Epidermal melanocyte (primary cell): Measurements from ENCODE around the gene RRAD.
A peak's percentile ranks its signal among the peaks of the same experiment; 100 is the strongest.

Source experiments
- DNase-seq: peaks from one replicate; pipeline ENCODE4 v3.0.0; 2011; ENCODE audit warnings: low spot score; ENCODE audit not compliant: insufficient read length

The RRAD gene

DNA sequence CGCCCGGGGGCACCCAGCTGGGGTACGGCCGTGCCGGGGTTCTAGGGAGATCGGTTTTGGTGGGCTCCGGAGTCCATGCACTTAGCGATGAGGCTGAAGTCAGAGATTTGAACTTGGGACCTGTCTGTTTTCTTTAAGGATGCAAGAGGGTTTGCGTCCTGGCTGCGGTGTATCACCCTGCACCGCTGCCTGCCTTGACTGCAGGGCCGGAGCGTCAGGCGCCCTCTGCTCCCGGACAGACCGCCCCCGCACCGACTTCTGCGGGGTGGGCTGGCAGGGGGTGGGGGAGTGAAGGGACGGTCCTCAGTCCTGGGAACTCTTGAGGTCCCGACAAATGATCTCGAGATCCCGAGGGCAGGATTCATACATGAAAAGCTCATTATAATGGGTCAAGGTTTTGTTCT is 44.3 kb downstream of the RRAD start:
- DNase-seq: no peak

DNA sequence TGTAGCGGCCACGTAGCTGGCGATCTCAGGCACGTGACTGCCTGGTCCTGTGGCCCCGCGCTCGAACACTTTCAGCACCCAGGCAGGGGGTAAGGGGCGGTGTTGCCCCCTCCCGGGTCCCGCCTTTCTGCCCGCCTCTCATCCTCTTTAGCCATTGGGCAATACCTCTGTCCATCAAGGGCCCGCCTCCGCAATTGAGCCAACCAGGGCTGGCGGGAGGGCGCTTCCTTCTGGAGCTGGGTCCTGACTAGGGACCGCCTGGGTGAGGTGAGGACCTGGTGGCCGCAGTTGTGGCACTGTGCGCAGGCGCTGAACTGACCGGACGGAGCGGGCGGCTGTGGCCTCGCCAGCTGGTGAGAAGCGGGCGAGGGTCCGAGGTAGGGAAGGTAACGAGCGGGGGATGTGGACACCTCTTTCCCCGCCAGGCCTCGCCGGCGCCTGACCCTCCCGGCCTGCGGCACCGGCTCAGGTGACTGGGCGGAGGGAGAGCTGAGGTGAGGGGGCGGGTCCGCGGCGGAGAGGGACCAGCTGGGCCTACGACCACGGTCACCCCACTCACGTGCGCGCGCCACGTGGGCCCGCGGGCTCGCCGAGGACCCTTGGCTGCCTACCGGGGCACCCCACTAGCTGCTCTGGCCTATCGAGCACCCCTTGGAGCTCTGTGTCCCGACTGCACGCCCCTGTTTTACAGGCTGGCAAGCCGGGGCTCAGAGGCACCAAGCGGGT is 44.9 kb downstream of the RRAD start, which contains the start of gene PDP2:
TSS of gene PDP2 (plus strand) at position 228 of the 726 bp plus-strand sequence. CDS start 3,770 bp downstream, outside the sequence.
- DNase-seq: peak; percentile 63

DNA sequence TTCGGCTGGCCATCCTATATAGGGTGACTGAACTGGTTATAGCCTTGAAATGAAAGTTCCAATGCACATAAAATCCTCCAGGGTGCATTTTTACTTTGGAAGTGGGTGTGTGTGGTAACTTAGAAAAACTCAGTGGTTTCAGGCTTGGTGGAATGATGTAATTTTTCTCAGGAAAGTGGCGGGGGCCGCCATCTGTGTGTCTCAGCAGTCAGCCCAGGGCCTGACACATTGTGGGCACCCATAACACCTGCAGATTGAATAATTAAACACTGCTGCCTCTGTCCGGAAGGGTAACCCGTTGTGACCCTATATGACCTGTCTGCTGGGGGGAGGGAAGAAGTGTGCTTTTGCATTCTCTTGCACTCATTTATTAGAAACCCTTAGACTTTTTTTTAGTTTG is 47.3 kb downstream of the RRAD start:
- DNase-seq: no peak

DNA sequence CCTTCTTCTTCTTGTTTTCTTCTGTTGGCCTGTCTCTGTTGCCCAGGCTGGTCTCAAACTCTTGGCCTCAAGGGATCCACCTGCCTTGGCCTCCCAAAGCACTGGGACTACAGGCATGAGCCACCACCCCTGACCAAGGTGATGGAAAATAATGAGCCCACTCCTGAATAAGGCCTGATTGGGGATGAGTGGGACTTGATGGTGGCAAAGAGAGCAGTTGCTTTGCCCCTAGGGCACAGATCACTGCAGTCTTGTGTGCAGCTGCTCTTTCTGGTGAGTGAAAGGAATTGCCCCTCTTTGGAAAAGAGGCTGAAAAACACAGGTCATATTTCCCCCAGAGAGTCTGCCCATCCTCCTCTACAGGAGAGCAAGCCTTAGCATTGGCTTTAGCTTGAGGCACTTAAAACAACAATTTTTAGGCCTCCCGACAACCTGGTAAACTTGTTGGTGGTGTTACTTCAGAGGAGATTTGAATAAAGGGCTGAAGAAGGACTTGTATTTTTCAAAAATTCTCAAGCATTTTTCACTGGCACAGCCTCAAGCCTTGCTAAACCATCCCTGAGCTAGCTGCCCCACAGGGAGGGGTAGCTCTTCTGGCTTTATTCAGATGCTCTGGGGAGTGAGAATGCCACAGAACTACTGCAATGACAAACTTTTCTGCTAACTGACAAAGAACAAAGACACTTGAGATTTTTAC is 51.1 kb downstream of the RRAD start:
- no peak for DNase-seq

DNA sequence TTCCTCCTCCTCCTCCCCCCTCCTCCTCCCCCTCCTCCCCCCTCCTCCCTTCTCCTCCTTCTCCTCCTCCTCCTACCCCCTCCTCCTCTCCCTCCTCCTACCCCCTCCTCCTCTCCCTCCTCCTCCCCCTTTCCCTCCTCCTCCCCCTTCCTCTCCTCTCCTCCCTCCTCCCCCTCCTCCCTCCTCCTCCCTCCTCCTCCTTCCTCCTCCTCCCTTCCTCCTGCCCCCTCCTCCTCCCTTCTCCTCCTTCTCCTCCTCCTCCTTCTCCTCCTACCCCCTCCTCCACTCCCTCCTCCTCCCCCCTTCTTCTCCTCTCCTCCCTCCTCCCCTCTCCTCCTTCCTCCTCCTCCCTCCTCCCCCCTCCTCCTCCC is 51.7 kb downstream of the RRAD start:
- no peak for DNase-seq

DNA sequence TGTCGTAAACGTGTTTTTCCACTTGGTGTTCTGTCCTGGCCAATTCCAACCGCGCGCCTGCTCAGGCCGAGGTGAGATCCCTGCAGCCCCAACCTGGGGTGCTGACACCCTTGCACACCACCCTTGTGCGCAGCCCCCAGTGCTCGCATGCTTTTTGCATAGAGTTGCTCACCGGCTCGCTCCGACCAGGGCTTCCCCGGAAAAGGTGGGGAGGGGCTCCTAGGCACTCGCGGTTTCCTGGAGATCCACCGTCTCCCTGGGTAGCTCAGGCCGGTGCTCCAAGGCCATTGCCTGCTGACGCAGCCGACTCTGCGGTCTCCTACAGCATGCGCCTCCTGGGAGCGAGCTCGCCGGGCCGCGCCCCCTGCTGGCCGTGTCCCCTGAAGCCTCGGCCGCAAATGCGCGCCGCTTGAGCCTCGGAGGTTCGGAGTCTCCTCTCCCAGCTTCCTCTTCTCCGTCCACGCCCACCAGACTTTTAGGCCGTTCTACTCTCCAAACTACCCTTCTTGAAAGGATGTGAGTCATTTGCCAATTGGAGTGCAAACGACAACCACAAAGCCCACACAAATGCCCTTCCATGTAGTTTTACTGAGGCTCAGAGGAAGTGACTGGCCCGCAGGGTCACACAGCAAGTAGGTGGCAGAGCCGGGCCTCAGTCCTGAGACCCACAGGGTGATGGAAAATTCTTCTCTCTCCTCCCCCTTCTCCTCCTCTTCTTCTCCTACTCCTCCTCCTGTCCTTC is 52.2 kb downstream of the RRAD start:
- DNase-seq: peak; percentile 80

DNA sequence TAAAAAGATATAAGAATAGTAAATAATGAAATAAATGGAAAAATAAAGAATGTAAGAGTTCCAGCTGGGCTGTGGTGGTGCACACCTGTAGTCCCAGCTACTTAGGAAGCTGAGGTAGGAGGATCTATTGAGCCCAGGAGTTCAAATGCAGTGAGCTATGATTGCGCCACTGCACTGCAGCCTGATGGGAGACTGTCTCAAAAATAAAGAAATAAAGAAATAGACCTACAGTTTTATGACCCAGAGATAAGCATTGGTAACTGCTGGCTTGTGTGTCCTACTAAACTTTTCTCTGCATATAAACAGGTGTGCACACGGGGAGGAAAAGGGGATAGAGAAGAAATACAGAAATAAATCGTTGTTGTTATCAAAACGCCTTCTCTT is 52.8 kb downstream of the RRAD start:
- no peak for DNase-seq

DNA sequence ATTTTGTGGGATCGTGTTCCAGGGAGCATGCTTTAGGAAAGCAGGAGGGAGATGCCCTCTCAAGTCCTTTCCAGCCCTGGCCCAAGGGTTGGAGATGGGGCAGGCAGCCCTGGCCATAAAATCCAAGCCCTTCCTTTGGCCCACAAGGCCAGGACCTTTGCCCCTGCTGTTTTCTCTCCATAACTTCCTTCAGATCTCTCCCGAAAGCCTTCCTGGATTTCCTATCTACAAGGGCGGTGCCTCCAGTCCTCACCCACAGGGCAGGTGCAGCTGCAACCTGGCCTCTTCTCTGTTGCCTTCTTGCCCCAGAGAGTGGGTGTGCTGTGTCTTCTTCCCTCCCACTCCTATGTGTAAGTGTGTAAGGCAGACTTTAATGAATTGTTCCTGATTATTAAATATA is 53.5 kb downstream of the RRAD start:
- no peak for DNase-seq
